HuH-7.5 (cell line): ENCODE measurements around the gene LBX2.
"Not testable (repeated sequence)": the region's sequence is repeated elsewhere in the genome, so short reads cannot be mapped to it uniquely, and the experiment has no call there.

Experiments used
- DNase-seq: peaks from one replicate; pipeline ENCODE4 v3.0.0; 2011; ENCODE audit warnings: low spot score

LBX2 gene

DNA sequence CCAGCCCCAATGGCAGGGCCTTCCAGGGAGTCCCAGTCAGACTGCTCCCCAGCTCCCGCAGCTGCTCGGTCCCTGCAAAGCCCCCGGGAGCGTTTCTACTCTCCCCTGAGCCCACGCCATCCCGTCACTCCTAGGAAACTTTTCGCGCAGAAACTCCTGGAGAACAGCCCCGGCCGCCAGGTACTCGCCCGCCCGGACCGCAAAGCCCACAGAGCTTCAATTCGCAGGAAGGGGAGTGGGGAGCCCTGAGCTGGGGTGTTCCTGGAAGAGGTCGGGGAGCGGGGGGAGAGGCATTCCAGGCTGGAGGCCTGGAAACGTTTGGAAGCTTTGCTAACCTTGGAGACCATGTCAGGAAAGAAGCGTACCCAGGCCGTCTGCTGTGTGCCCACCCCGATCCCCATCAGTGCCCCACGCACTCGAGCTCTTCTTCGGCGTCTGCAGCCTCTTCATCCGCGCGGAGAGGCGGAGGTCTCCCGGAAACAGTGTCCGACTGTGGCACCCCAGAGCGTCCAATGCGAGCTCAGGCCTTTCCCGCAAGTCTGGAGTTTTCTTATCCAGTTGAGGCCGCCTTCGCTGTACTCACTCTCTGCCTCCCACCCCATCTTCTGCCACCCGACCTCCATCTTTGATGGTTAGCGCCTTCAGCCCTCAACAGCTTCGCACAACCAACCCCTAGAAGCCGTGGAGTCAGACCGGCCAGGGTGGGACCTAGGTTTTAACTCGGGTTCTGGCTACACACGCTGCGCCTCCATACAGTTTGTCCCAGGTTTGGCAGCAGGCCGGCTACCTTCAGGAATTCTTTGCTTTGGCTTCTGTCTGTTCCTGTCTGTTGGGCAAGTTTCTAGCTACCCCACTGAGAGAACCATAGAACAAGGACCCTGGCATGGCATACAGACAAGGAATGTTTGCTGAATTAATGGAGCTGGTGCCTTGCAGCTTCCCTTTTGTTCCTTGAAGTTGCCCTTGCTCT, 4.4 kb upstream of the LBX2 start:
- DNase-seq, result no peak

DNA sequence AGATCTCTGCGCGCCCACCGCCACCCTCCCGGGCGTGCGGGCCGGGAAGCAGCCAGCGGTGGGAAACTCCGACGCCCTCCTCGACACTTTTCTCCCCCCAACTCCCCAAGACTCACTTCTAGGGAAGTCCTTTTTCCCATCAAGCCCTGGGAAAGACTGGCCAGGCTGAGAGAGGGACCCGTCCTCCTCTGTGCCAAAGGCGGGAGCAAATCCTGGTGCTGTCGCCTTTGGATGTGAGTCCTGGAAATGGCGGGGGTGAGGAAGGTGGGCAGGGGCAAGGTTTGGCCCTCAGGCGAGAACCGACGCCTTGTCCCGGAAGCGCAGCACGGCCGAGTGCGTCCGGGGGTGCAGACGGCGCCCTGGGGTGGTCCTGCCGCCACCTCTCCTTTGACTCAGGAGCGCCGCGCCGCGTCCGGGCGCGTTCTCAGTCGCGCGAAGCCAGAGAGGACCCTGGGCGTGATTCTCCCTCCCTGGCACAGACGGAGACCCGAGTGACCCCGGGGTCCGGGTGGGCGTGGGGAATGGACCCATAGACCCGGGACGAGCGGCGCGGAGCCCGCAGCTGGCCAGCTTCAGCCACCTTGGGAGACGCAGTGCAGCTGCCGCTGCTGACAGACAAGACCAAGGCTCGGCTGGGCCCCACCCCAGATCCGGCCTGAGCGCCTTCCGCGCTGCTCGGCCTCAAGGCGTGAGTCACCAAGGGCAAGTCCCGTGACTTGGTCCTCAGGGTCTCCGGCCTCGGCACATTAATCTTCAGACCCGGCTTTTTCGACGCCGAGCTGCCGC, 3.5 kb upstream of the LBX2 start:
- DNase-seq, result no peak

DNA sequence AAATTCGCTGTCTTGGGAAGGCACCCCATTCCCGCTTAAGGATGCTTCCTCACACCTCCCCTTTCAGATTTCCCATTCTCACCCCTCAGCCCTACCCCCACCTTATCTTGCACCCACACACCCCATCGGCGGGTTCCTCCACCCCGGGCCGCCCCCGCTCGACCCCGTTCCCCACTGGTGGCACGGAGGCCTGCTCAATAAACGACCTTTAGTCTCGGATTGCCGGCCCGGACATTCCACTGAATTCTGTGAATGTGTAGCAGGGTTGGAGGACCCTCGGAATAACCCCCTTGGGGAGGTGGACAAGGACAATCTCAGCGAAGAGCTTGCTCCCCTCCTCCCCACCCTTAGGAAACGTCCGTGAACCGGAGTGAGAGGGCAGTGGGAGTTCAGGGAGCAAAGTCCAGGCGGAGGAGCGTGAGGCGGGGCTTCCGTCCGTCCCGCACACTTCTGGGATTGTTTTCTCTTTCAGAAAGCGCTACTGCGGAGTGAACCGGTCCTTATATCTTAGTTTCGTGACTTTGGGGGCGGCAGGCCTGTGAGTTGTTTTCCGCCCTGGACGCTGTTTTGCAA, 2.8 kb upstream of the LBX2 start:
- peak; percentile 84 for DNase-seq

DNA sequence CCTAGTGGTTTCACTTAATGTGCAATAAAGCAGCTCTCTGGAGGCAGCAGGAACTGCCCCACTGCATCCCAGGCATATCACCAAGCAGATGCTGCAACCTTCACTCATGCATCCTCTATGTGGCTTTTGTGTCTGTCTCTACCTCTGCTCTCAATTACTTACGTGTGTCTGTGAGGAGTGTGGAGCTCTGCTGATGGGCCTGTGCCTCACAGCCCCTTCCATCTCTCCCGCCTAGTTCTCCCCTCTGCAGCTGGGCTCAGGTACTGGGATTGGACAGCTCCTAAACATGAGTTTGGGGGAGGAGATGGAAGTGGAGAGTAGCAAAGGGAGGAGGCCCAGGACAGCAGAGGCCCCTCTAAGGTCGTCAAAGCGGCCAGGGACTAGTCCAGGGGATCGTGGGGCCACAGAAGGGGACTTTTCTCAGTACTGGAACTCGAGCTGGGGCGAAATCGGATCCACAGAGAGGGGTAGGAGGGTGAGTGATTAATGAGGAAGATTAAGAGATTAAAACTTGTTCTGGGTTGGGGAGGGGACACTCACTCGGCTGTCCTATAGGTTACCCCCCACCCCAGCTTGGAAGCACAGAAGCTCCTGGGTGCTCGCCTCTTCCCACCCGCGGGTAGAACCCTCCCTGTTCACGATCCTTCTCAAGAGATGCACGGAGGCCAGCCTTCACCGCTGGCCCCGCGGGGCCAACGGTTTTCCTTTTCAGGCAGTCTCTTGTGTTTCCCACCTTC, 2.1 kb upstream of the LBX2 start:
- no peak for DNase-seq

DNA sequence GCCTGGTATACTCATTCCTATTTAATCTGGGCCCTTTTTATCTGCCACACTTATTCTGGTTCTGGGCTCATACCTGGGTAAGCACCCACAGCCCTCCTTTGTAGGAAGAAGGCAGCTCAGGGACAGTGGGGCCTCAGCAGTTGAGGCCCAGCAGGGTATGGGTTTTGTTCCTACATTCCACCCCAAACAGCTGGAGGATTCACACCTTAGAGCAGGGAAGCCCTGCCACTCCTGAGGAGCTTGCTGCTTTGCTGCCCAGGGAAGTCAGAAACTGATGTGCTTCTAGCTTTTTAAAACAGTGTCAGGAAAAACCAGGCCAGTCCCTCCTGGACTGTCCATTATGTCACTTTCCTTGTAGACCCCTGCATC, 1.2 kb upstream of the LBX2 start:
- DNase-seq, result no peak

DNA sequence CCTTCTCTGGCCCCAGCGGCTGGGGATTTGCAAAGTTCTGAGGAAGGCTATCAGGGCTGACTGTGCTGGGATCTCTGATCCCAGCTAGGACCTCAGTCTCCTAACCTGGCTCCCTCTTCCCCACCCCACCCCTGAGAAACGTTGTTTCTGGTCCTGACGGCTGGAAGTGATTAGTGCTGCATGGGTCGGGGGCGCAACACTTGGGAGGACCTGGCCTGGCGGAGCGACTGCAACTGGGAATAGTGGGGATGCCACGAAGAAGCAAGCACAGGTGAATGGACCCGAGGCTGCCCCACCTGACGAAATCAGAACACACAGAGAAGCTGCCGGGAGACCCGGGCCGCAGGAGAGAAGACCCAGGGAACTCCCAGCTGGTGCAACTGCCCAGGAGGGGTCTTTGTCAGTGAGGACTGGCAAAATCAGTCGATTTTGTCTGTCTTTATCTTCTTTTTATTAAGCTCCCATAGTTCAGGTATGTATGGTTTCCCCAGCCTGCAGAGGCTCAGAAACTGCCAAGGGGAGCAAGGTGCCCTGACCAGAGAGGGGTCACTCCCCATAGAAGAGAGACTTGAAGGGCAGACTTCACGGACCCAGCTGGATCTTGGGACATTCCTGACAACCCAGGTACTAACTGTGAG, 656 bp upstream of the LBX2 start:
- DNase-seq, result no peak

DNA sequence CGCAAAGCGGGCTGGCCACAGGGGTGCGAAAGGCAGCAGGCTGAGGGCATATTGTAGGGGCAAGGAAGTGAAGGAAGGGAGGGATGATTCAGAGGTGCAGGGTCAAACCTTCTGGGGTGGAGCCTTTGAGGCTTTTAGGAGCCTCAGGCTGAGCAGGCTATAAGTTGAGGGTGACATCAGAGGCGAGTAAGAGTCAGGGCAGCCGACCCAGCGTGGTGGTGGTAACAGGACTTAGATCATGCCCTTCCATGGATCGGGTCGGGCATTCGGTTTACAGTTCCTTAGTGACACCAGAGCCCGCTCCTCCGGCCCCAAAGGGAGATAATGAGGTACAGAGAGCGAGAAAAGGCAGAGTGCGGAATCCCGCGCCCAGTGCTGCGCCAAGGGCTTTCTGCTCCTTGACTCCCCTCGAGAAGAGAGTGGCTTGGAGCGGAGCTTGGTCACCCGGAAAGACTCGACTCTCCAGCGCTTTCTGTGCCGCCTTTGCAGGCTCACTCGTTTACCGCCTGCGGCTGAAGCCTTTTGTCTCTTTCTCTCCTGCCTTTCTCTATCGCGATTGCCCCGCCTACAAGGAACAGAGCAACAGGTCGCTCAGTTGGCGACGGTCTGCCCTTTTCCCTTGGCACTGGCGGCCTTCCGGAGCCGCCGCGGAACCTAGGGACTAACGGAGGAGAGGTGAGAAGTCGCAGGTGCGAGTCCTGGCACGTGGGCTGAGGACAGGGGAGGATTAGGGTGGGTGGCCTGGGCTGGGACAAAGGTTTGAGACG, 720 bp downstream of the LBX2 start:
- no peak for DNase-seq

DNA sequence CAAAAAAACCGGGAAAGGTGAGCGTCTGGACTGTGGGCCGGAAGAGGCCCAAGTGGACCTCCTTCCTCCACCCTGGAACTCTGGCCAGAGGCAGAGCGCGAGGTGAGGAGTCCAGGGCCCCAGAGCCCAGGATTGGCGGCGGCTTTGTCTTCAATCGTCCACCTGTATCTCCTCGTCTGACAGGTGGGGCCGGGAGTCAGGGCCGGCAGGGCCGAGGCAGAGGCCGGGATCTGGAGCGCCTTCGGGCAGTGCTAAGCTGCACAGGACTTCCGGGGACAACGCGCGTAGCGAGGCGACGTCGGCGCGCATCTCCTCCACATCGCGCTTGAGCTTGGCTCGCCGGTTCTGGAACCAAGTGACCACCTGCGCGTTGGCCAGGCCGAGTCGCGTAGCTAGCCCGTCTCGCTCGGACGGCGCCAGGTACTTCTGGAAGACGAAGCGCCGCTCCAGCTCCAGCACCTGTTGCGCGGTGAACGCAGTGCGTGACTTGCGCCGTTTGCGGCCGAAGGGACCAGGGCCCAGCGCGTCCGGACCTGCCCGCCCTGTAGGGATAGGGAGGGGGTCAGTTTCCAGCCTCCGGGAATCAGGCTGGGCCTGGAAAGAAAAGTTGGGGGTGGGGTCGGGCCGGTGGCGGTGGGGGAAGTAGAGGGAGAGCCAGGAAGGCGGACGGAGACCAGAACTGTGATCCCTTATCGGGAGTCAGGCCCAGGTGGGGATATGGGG, 1.5 kb downstream of the LBX2 start:
- no peak for DNase-seq

DNA sequence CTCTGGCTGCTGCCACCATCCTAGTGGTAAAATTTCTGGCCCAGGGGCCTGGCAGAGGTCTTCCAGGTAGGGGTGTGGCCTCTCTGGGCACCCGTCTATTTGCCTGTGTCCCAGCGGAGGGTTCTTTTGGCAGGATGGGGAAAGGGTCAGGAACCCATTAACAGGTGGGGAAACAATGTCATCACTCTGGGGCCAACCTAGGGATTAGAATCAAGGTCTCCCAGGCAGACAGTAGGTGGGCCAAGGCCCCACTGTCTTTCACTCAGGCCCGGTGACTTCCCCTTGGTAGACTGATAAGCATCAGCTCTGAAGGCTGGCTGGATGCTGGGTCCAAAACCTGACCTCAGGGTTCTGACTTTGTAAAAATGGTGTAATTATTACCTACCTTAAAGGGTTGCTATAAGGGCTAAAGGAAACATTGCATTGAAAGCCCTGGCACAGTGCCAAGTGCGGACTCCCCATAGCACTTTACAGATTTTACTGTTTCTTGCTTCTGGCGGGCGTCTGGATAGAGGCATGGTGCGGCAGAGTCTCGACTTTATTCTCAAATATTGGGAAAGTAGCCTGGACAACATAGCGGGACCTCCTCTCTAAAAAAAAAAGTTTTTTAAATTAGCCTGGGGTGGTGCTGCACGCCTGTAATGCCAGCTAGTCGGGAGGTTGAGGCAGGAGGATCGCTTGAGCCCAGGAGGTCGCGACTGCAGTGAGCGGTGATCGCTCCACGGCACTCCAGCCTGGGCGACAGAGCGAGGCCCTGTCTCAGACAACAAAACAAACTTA, 2.2 kb downstream of the LBX2 start:
- no peak for DNase-seq

DNA sequence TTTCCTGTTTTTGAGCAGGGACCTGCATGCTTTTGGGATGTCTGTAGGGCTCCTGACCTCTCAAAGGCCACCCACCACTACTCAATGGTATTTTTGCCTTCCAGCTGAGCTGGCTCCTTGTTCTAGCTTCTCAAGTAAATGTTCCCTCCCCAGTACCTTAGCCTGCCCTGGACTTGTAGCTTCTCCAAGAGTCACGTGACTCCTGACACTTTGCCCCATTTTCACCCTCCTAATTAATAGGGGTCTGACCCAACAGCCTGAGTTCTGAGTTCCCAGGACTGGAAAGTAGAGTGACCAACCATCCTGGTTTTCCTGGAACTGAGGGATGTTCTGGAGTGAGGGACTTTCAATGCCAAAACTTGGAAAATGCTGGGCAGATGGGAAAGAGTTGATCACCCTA, 4.0 kb downstream of the LBX2 start:
- no peak for DNase-seq

DNA sequence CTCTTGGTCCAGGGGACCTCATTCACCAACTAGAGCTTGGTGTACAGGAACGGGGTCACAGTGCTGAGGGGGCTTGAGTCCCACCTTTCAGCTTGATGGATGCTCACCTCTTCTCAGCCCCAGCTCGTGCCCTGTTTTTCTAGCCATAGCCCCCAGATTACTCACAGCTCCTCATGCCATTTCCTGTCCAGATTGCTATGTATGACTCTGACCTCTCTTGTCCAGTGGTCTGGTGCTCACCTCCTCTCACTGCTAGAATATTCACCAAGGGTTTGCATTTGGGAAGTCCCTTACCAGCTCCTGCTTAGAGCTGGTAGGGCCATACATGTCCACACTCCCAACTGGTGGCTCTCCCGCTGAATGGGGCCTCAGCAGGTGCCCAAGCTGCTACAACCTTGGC, 5.9 kb downstream of the LBX2 start:
- no peak for DNase-seq

DNA sequence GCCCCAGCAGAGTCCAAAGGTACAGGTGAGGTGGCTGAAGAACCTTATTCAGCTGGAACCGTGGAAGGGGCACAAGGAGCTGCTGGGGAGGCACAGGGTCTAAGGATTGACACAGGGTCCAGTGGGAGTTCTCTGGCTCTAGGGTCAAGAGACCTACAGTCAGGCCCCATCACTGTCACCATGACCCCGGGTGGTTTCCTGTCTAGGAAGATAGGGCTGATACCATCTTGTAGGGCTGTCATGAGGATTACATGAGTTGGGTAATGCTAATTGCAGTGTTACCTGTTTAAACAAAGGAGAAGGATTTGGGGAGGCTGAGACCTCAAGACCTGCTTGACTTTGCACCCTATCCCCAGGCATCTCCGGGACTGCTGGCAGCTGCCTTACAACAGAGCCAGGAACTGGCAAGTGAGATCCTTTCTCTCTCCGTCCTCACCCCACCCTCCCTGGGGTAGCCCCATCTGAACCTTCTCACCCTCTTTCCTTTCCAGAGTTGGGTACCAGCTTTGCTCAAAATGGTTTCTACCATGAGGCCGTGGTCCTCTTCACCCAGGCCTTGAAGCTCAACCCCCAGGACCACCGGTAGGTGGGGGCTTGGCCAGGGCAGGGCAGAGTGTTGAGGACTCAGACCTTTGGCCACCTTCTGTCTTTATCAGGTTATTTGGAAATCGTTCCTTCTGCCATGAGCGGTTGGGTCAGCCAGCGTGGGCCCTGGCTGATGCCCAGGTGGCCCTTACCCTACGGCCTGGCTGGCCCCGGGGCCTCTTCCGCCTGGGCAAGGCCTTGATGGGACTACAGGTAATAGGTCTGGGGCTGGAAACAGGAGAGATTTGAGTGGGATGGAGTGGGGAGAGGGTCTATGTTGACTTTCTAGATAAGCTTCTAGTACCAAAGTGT, 7.5 kb downstream of the LBX2 start:
- no peak for DNase-seq

DNA sequence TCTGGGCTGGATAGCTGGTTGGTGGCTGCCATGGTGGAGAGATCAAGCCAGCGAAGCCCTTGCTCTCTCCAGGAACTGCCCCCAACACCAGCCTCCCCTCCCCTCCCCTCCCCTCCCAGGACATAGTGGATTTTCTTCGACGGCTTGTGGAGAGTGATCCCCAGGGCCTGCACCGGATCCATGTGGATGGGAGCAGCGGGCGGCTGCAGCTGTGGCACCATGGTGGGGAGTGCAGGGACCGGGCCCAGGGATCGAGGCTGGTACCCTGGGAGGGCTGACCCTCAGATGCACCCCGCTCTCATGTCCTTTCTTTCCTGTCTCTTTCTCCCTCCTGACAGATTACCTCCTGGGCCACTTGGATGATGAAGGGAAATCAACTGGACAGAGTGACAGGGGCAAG, 9.5 kb downstream of the LBX2 start:
- DNase-seq, result no peak

DNA sequence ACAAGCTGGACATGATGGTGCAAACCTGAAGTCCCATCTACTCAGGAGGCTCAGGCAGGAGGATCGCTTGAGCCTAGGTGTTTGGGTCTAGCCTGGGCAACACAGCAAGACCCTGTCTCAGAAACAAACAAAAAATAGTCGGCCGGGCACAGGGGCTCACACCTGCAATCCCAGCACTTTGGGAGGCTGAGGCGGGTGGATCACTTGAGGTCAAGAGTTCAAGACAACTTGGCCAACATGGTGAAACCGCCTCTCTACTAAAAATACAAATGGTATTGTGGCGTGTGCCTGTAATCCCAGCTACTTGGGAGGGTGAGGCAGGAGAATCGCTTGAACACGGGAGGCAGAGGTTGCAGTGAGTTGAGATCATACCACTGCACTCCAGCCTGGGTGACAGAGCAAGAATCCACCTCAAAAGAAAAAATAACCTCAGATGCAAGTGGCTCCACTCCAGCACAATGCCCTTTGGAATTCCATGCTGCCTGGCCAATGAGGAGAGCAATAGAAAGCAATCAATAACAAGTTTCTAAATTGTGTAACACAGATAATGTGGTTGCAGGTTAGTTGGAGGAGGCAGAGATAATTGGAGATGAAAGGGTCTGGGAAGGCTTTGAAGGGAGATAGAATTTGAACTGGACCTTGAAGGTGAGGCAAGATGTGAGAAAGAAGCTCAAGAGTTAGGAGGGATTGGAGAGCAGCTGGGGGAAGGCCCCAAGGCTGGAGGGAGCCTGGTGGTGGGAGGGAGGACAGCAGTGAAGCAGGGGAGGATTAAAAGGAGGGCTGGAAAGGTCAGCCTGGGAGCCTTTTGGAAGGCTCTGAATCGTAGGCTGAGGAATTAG, 10.5 kb downstream of the LBX2 start:
- no peak for DNase-seq

DNA sequence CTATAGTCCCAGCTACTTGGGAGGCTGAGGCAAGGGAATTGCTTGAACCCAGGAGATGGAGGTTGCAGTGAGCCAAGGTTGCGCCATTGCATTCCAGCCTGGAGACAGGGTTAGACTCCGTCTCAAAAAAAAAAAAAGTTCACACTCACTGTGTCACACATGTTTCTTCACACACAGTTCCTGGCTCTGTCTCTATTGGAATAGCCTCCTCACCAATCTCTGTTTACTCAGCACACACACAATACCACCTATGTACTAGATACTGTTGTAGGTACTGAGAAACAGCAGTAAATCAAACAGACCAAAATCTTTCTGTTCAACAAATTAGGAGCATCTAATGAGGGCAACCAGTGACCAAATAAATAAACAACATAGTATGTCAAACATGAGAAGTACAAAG, 13.3 kb downstream of the LBX2 start:
- no peak for DNase-seq

DNA sequence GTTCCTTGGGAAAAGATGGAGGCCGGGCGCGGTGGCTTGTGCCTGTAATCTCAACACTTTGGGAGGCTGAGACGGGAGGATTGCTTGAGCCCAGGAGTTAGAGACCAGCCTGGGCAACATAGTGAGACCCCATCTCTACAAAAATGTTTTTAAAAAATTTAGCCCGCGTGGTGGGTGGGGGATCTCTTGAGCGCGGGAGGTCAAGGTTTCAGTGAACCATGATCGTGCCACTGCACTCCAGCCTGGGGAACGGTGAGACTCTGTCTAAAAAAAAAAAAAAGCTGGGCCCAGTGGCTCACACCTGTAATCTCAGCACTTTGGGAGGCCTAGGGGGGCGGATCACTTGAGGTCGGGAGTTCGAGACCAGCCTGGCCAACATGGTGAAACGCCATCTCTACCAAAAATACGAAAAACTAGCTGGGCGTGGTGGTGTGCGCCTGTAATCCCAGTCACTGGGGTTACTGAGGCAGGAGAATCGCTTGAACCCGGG, 15.7 kb downstream of the LBX2 start:
- DNase-seq, result not testable (repeated sequence)
